Spleen (tissue), 7 donors: ENCODE results near the gene SLC34A3.

Experiments used
- POLR2A ChIP-seq, 3 donors: fragments of 450-650 bp; IDR thresholded peaks; one replicate each; pipeline ENCODE4 v1.5.1; 2017; ENCODE audit warnings: antibody characterized with exemption in 3 of 3, mild to moderate bottlenecking in 1 of 3
- POLR2AphosphoS5 ChIP-seq, 3 donors: sonication (generic); formaldehyde crosslinking; IDR thresholded peaks; one replicate each; pipeline ENCODE4 v1.5.1; 2017; ENCODE audit warnings: antibody characterized with exemption in 3 of 3
- TF ChIP-seq, protein P1 (sequence below), 11 experiments: fragments of 200-600 bp in 7 of 11; fragments of 450-650 bp in 4 of 11; sonication (generic) in 4 of 11; IDR thresholded peaks in 8 of 11; conservative IDR thresholded peaks in 3 of 11; 1 replicate in 7 of 11; 2 replicates in 4 of 11; pipeline versions ENCODE4 v1.4.0 to v1.8.0; 2016 to 2021; ENCODE audit warnings: antibody characterized with exemption in 11 of 11, inconsistent platforms in 4 of 11, mild to moderate bottlenecking in 1 of 11
- donor health status: DM: no; HTN: no; CAD: no; lungs with moderate emphysema.
- donor health status: DM: no; HTN: no; CAD: no.
- donor health status: DM: no; HTN: no; CAD: no.

GRCh38 chr9:137198051-137198901 is 32.4 kb upstream of the SLC34A3 start:
- TF ChIP-seq, protein P1, sequence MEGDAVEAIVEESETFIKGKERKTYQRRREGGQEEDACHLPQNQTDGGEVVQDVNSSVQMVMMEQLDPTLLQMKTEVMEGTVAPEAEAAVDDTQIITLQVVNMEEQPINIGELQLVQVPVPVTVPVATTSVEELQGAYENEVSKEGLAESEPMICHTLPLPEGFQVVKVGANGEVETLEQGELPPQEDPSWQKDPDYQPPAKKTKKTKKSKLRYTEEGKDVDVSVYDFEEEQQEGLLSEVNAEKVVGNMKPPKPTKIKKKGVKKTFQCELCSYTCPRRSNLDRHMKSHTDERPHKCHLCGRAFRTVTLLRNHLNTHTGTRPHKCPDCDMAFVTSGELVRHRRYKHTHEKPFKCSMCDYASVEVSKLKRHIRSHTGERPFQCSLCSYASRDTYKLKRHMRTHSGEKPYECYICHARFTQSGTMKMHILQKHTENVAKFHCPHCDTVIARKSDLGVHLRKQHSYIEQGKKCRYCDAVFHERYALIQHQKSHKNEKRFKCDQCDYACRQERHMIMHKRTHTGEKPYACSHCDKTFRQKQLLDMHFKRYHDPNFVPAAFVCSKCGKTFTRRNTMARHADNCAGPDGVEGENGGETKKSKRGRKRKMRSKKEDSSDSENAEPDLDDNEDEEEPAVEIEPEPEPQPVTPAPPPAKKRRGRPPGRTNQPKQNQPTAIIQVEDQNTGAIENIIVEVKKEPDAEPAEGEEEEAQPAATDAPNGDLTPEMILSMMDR (IDR thresholded peaks at IDR 0.05 in 8 of 11, conservative IDR thresholded peaks at IDR 0.05 in 3 of 11), result no peak
- TF ChIP-seq POLR2A (IDR thresholded peaks at IDR 0.05), result no peak
- TF ChIP-seq POLR2AphosphoS5 (IDR thresholded peaks at IDR 0.05), result no peak
